GM18498 (cell line): ENCODE data around the gene KCNK5.

Experiments
- ATAC-seq: cut with Tn5 transposase; IDR thresholded peaks from one replicate; pipeline ENCODE4 v1.9.1; 2021; ENCODE audit warnings: mild to moderate bottlenecking, moderate library complexity; ENCODE audit not compliant: unreplicated experiment

Gene KCNK5

DNA sequence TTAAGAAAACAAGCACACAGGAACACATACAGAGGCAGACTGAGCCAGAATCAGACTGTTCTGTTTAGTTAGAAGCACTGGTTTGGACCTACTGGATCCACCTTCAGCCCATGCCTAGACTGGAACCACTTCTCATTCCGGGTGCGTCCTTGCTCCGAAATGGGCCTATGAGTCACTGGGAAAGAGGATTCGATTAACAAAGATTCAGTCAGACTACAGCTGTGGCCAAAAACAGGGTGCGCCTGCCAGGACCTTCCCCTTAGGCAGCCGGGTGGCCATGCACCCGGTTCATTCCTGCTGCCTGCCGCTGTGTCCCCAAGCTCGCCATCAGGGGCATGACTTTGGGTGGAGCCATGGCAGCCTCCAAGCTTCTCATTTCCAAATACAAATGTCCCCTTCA lies 14.5 kb upstream of the KCNK5 start:
- ATAC-seq = no peak

DNA sequence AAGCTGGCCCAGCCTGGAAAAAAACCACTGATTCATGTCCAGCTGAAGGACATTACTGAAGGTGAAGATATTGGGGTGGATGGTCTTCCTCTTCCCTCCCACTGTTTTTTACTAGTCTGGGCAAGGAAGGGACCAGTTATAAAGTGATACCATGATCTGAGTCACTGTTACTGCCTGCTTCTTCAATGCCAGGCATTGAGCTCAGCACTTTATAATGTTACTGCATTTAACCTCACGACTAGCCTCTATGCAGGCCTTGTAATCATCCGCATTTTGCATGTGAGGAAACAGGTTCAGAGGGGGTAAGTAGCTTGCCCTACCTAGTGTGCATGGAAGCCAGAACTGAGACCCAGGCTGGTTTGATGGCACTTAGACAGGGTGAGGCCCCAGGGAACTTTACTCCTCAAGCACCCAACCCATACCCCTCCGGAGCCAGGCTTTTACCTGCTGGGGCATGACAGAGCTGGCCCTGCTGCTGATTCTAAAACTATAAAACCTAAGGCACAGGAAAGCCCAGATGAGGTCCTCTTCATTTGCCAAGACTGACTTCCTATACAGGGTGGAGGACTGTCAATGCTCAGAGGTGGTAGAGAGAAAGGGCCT lies 11.0 kb upstream of the KCNK5 start:
- no peak for ATAC-seq

DNA sequence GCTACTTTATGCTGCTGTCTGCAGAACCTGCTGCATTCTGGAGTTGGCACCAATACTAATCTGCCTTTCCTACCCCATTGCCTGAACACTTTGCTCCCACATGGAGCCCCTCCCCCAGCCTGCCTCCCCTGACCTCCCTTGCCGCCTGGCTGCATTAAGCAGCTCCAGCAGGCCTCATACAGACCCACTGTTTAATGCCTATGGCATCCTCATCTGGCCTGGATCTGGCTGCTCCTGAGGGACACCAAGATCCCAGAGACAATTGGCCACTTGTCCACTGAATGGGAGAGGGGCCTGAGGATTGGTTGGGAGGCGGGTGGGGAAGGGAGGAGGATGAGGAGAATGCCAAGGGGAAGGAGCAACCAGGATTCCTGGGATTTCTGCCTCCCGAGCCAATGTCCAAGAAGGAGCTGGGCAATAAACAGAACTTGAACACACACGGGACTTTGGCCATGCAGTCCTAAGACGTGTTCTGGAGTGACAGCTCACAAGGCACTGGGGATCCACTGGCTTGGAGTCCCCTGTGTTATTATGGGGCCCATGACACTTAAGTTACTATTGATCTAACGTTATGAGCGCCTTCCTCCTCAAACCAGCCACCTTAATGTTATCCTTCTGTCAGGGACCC lies 10.4 kb upstream of the KCNK5 start:
- ATAC-seq = no peak

DNA sequence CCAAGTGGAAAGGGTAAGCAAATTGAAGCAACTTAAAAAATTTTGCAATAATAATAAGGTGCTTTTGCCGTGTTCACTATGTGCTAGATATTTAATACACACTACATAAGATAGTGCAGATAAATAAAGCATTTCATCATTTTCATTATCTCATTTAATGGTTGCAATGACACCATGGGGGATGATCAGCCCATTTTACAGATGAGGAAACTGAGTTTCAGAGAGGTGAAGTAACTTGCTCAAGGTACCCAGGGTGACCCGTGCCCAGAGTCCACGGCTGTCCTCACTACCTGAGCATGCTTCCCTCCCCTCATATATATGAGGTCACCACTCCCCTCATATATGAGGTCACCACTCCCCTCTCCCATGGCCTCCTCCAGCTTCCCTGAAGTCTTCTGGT lies 7.5 kb upstream of the KCNK5 start:
- no peak for ATAC-seq

DNA sequence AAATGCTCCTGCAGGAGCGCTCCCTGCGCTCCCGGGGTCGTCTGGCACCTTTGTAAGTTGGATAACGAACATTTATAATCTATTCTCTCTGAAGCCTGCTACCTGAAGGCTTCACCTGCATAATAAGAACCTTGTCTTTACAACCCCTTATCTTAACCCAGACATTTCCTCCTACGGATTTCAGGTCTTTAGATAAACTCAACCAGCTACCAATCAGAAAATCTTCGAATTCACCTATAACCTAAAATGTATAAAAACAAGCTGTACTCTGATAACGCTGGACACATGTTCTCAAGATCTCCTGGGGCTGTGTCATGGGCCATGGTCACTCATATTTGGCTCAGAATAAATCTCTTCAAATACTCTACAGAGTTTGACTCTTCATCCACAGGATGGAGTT lies 4.1 kb upstream of the KCNK5 start:
- no peak for ATAC-seq

DNA sequence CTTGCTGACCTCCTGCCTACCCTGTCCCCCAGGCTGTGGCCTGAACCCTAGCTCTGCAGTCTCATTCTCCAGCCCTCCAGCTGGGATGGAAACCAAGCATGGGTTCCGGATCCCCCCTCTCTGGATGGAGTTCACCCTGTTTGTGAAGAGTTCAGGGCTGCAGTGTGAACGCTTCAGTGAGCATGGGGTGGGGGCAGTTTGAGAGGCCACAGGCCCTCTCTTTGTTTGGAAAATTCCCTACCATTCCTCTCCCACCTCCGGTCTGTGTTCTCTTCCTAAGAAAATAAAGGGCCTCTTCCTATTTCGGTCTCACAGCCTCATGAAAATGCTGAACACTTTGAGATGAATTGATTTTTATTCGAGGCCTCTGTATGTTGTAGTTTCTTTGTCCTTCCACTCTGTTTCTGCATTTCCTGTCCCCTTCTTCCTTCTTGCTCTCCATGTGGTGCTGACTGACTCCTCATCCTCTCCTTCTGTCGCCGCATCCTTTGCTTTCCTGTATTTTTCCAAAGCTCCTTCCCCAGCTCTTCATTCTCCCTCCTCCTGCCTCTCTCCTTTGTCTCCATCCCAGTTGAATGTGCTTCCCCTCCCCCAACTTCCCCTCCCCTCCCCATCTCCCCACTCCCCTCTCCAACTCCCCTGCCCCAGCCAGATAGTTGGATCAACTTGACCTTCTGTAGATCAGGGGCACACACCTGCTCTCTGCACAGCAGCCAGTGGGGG lies 2.4 kb upstream of the KCNK5 start:
- ATAC-seq = no peak

DNA sequence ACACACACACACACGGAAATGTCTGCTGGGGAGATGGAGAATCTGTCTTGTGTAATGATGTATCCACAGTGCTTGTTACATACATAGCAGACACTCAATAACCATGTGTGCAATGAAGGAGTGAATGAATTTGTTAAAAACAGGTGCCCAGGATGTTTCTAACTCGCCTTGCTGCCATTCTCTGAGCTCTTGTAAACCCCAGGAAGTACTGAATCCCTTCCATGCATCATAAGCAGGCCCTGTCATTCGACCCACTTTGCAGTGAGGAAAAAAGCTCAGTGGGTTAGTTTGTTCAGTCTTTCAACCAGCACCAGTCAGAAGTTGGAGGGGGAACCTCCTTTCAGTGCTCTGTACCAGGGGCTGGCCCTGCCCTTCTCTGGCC lies 1.4 kb upstream of the KCNK5 start:
- no peak for ATAC-seq

DNA sequence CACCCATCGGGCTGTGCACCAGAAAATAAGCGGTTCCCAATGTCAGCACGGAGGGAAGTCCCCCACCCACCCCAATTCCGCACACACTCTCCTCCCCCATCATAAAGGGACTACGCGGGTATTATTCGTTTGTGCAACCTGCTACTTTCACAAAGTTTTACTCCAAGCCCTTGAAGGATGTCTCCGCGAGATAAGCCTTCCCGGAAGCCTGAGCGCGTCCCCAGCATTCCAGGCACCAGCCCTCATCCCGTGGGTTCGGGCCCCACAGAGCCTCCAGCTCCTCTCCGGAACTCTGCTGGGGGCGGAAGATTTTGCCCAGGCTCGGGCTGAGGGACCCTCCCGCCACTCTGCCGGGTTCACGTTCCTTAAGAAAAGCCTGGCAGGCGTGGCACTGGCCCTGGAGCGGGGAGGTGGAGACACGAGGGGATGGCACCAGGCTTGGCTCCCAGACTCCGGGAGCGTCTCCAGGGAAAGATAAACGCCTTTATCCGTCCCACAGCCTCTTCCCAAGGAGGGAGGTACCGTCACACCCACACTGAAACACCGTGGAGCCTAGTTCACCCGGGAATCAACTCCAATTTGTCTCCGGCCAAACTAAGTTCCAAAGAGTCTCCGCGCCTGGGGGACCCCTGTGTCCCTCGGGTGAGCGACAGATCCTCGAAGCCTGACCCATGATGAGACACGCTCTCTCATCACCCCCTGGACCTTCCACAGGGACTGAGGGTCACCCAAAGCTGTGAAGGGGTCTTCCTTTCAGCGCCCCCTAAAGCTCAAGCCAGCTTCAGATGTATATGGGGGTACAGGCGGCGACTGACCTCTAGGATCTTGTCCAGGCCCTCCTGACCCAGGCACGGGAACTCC lies 934 bp downstream of the KCNK5 start:
- ATAC-seq = no peak

DNA sequence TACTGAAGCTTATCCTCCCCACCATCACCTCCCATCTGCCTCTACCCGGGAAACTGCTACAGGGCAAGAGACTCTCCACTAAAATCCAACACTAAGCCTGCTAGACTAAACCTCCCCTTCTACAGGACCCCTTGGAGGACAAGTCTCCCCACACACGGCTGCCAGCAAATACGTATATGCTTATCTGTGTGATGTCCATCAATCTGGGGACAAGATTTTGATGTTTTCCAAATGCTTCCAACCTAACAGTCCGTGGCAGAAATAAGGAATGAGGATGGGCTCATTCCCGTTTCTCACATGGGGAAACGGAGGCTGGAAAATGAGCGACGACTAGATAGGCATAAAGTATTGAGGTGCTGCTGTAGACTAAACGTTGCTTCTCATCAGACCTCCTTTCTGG lies 1.8 kb downstream of the KCNK5 start:
- no peak for ATAC-seq

DNA sequence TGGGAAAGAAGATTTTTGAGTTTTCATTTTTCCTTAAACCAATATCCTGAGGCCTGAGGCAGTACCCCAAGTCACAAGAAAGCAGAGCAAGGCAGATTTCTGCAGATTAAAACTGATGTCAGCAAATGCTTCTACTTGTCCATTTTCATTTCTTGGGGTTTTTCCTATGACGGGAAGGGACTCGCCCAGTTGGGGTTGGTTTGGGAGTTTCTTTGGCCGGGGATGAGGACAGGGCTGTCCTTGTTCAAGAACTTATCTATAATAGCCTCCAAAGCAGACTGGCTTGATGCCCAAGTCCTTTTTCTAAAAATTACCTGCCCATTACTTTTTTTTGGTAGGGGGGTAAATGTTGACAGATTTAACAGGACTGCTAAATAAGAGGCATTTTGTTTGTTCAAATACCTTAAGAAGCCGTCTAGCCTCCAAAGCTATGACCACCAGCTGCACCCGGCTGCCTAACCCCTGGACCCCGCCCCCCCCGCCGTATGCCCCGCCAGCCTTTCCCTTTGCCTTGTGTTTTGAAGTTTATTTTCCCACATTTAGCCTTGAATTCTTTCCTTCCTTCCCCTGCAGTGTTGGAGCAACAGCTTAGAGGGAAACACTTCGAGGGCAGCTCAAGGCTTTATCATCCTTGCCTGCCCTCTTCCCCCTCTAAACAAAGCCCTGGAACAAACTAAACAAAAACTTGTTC lies 2.5 kb downstream of the KCNK5 start:
- ATAC-seq = no peak

DNA sequence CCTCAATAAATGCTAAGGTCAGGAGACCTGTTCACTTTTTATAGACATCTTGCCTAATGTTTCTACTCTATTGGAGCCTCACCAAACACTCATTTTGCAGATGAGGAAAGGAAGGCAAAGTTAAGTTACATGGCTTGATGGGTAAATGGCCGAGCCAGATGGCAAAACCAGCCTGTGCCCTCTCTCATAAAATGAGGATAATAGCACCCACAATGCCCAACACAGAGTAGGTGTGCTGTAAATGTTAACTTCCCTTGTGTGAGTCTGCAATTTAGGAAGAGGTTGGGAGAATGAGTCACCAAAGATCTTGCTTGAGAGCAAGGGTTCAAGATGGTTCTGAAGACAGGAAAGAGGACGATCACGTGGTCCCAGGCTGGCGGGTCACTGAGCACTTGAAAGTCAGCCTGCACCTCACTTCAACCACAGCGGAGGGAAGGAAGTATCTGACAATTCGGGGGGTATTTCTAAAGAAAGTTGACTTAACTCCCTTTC lies 3.3 kb downstream of the KCNK5 start:
- no peak for ATAC-seq

DNA sequence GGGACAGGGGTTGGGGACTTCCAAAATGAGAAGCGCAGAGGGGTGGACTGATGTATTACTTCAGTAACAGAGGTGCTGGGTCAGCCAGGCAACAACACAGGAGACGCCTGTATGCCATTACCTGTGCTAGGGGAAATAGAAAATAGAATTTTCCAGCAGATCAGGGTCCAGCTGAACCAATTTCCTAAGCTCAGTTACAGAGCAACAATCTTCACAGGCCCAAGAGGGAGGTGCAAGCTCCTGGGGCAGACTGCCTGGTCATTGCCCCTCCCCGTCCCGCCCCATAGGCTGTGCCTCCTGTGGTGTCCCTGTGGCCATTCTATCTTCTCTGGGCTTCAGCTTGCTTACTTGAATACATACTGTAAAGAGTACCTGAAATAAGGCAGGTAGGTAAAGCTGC lies 3.7 kb downstream of the KCNK5 start:
- no peak for ATAC-seq

DNA sequence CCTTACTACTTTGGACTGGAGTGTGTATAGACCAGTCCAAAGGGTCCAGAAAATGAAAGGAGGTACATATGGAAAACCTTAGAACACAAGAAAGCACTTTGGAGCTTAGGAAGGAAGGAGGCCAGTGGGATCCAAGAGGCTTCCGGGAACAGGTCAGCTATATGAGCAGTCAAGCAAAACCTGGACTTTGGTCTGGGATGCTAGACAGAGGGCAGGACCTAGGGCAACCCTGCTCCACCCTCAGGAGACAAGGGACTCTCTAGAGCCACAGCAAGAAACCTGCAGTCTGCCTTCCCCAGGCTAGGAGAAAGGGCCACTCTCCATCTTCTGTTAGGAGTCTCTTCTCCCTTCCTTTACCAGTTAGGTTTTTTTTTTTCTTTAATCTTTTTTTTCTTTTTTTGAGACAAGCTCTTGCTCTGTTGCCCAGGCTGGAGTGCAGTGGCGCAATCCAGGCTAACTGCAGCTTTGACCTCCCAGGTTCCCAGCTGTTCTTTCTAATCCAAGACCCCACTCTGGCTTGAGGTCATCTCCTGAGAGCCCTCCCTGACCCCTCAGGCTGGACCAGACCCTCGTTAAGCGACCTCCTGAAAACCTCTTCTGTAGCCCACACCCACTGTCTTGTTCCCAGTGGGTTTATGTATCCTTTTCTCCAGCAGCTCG lies 4.6 kb downstream of the KCNK5 start:
- ATAC-seq = no peak

DNA sequence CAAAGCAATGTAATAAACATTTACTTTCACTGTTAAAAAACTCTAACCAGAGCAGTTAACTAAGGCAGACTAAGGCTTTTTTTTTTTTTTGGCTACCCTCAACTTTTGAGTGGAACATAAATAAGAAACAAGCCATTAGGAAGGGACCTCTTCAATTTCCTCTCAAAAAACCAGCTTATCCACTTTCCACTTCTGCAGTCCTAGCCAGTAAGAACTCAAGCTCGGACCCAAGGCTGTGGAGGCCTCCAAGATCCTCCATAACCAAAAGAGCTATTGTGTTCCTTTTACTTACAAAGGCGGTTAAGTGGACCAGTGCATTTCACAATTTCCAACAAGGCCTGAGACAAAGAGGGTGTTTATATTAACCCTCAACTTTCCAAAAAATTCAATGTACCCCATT lies 5.3 kb downstream of the KCNK5 start:
- ATAC-seq = no peak

DNA sequence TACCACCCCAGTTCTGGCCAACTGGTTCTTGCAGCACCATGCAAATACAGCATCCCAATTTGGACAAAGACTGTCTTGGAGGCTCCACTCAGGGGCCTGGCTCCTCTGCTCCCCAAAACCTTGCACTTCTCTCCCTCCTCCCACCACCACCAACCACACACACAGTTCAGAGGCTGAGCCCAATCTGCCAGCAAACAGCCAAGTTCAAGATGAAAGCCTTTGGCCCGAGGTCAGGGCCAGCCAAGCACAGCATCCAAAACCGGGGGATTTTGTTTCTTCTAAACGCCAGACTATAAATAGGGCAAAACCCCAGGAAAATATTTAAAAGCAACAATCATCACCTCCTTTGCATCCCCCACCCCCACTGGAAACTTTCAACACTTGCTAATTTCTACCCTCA lies 5.7 kb downstream of the KCNK5 start:
- ATAC-seq = no peak

DNA sequence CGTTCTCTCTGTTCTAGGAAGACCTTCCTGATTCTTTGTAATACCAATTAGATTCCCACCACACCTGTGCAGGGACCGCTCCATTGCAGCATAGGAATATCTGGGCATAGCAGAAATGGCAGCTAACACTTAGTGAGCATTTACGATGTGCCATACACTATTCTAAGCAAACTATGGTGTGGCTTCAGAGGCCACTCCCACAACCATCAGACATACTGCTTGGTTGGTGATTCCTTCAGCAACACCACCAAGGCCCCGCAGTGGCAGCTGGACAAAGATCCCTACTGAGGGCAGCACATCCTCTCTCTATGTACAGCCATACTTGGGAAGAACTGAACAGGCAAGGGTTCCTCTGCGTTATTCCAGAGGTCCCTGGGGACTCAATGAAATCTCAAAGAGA lies 6.2 kb downstream of the KCNK5 start:
- no peak for ATAC-seq

DNA sequence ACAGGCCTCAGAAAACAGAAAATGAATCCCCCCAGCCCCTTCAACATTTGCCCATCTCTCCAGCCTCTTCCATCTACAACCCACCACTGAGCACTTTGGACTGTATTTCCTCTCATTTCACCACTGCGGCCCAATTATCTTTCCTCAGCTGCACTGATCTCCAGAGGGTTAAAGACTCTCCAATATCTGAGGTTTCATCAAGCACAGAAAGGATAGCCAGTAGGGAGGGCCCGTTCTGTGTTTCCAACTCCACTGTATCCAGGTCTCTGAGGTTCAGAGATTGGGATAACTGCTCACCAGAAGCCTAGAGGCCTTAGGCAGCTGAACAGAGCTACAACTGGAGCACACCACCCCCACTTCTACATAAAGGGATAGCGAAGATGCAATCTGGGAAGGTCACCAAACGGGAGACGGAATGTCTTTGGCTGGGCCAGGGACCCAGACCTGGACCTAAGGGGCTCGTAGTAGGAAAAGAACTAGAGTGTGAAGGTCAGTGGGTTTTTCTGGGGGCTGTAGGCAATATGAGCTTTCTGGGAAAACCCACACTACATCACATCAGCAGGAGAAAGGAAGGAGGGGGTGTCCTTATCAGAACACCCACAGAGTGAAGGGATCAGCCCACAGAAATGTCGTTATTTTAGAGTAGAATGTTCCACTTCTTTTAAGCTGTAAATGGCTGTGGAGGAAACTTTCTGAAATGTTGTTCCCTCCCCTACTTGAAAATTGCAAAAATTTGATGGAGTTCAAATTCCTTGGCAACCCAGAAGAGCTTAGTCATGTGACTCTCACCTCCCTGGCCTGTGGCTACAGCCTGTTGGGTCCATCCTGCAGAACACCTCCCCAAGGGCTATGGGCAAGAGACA lies 7.3 kb downstream of the KCNK5 start:
- no peak for ATAC-seq

DNA sequence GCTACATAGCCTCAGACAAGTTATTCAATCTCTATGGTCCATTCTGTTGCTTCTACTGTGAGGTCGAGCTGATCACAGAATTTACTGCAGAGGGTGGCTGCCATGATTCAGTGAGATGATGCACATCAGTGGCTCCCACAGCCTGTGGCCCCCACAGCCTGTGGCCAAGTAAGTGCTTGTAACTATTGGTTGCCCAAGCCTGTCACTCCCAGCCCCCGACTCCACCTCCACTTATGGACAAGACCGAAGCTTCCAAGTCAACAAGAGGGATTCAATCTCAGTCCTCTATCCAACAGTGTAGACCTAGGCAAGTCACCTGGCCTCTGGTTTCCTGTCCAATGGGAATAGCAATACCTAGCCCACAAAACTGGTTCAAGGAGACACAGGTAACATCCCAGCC lies 8.2 kb downstream of the KCNK5 start:
- no peak for ATAC-seq

DNA sequence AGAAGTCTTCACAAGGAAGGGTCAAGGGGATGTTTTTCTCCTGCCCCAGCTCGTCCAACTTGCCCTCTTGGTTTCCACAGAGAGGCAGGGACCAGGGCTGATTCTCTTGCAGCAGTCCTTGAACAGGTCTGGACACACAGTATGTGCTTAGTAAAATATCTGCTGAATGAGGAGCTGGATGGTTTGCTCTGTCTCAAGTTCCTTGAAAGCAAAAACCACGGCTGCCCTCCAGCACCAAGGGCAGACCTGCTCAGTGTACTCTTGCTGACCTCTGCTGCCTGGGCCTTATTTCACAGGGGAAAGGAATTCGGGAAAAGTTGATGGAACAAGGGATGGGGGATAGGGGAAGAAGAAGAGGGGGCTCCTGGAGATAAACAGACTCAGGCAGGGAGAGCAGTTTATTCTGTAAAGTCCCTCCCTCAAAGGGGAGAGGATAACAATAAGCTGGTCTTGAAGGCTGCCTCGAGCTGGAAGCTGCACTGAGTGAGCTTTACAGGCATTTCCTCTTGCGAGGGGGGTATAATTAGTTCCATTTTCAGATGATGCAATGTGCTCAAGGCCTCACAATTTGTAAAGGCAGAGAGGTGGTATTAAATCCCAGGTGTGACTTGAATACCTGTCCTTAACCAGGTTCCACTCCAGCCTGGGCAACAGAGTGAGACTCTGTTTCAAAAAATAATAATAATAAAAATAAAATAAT lies 10.3 kb downstream of the KCNK5 start:
- no peak for ATAC-seq
